OCI-LY3 (cell line): ENCODE results near the gene IVD.
A peak's percentile ranks its signal among the peaks of the same experiment; 100 is the strongest.

Experiments
- H2AFZ ChIP-seq: fragments of 200-600, 300-600 bp; shearing (Covaris generic); 2 replicates; pipeline ENCODE4 v1.6.0; 2014; ENCODE audit warnings: antibody characterized with exemption, low read depth, low read length
- H3K27ac ChIP-seq: fragments of 200-600, 300-600 bp; sonication (generic); 2 replicates; pipeline ENCODE4 v1.5.1; 2014; ENCODE audit warnings: mild to moderate bottlenecking, low read length, moderate library complexity, mixed read lengths
- H3K27me3 ChIP-seq: fragments of 200-600, 300-600 bp; sonication (generic); 2 replicates; pipeline ENCODE4 v1.6.1; 2014; ENCODE audit warnings: low read depth, low read length, mixed read lengths
- H3K36me3 ChIP-seq: fragments of 200-600, 300-600 bp; sonication (generic); replicated peaks from 2 replicates; pipeline ENCODE3; 2014; ENCODE audit warnings: low read depth, low read length, mixed read lengths
- H3K4me1 ChIP-seq: fragments of 300-600, 200-600 bp; sonication (generic); 2 replicates; pipeline ENCODE4 v1.6.1; 2014; ENCODE audit warnings: low read length, mixed read lengths
- H3K4me2 ChIP-seq: fragments of 200-600, 300-600 bp; sonication (generic); 2 replicates; pipeline ENCODE4 v1.6.1; 2014; ENCODE audit warnings: low read length, mixed read lengths
- H3K4me3 ChIP-seq: fragments of 300-600, 200-600 bp; sonication (generic); 2 replicates; pipeline ENCODE4 v1.5.1; 2014; ENCODE audit warnings: antibody characterized with exemption, mild to moderate bottlenecking, low read length, moderate library complexity
- H3K79me2 ChIP-seq: fragments of 300-600, 200-600 bp; shearing (Covaris generic); 2 replicates; pipeline ENCODE4 v1.6.1; 2014; ENCODE audit warnings: mild to moderate bottlenecking, low read length, mixed read lengths
- H3K9ac ChIP-seq: fragments of 300-600, 200-600 bp; shearing (Covaris generic); 2 replicates; pipeline ENCODE4 v1.6.0; 2014; ENCODE audit warnings: mild to moderate bottlenecking, low read length, moderate library complexity
- H3K9me3 ChIP-seq: fragments of 200-600, 300-600 bp; shearing (Covaris generic); 2 replicates; pipeline ENCODE4 v1.6.1; 2014; ENCODE audit warnings: low read length, mixed read lengths; ENCODE audit not compliant: insufficient read depth
- H4K20me1 ChIP-seq: fragments of 200-600, 300-600 bp; sonication (generic); 2 replicates; pipeline ENCODE4 v1.6.1; 2016; ENCODE audit warnings: low read length, mixed read lengths; ENCODE audit not compliant: insufficient read depth
- EZH2phosphoT487 ChIP-seq: fragments of 200-600 bp; shearing (Covaris generic); IDR thresholded peaks from 2 replicates; pipeline ENCODE4 v1.6.1; 2018; ENCODE audit warnings: antibody characterized with exemption, mixed run types, low read depth
- TF ChIP-seq, protein P1 (sequence below): fragments of 200-600, 300-600 bp; sonication (generic); IDR thresholded peaks from 2 replicates; pipeline ENCODE4 v1.5.1; 2014; ENCODE audit warnings: antibody characterized with exemption, low read length, low read depth

The IVD gene

DNA sequence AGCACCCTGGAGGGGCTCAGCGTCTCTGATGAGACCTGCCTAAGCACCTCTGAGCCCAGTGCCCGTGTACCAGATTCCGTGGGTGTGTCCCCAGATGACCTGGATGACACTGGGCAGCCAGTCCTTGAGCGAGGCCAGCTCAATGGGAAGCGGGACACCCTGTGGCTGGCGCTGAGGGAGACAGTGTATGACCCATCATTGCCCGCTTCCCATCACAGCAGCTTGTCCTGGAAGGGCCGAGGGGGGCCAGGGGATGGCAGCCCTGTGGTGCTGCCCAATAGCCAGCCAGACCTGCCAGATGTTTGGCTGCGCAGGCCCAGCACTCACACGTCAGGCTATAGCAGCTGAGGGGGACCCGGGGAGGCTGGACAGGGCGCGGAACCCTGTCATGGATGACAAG is 35.6 kb upstream of the IVD start:
- peaks cover 32% of the 10 kb centered on the region for H3K4me1 ChIP-seq
- no peak overlapping the region for H2AFZ ChIP-seq
- no peak overlapping the region for H3K4me2 ChIP-seq
- H3K27me3 ChIP-seq = peaks cover 10% of the 10 kb centered on the region; the same call in 1 of the 2 replicates
- no peaks in the 10 kb centered on the region for H4K20me1 ChIP-seq
- H3K9me3 ChIP-seq = no peaks in the 10 kb centered on the region
- H3K4me3 ChIP-seq = no peak overlapping the region
- H3K36me3 ChIP-seq = no peaks in the 10 kb centered on the region
- no peak for TF ChIP-seq EZH2phosphoT487
- TF ChIP-seq, protein P1, sequence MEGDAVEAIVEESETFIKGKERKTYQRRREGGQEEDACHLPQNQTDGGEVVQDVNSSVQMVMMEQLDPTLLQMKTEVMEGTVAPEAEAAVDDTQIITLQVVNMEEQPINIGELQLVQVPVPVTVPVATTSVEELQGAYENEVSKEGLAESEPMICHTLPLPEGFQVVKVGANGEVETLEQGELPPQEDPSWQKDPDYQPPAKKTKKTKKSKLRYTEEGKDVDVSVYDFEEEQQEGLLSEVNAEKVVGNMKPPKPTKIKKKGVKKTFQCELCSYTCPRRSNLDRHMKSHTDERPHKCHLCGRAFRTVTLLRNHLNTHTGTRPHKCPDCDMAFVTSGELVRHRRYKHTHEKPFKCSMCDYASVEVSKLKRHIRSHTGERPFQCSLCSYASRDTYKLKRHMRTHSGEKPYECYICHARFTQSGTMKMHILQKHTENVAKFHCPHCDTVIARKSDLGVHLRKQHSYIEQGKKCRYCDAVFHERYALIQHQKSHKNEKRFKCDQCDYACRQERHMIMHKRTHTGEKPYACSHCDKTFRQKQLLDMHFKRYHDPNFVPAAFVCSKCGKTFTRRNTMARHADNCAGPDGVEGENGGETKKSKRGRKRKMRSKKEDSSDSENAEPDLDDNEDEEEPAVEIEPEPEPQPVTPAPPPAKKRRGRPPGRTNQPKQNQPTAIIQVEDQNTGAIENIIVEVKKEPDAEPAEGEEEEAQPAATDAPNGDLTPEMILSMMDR = no peak
- H3K9ac ChIP-seq = no peak overlapping the region
- no peaks in the 10 kb centered on the region for H3K79me2 ChIP-seq
- H3K27ac ChIP-seq = no peak overlapping the region

- H4K20me1 ChIP-seq = no peaks in the 10 kb centered on the region
- no peak overlapping the region for H3K27ac ChIP-seq
- no peak overlapping the region for H3K4me3 ChIP-seq
- no peaks in the 10 kb centered on the region for H3K79me2 ChIP-seq
- H3K27me3 ChIP-seq = peaks cover 10% of the 10 kb centered on the region; the same call in 1 of the 2 replicates
- H3K4me1 ChIP-seq = peaks cover 20% of the 10 kb centered on the region
- H3K9me3 ChIP-seq = no peaks in the 10 kb centered on the region
- no peaks in the 10 kb centered on the region for H3K36me3 ChIP-seq
- no peak overlapping the region for H2AFZ ChIP-seq
- H3K4me2 ChIP-seq = peak overlapping the region; percentile 9; the same call in 1 of the 2 replicates
- no peak overlapping the region for H3K9ac ChIP-seq
- TF ChIP-seq EZH2phosphoT487 = no peak
- TF ChIP-seq, protein P1 = no peak
These were observed 32.6 kb upstream of the IVD start for GRCh38 chr15:40372981-40373380.

- Histone ChIP-seq H3K79me2 (no peaks in the 10 kb centered on the region), H3K36me3 (no peaks in the 10 kb centered on the region), H3K9me3 (no peaks in the 10 kb centered on the region), H3K27ac (no peak overlapping the region), H3K4me3 (no peak overlapping the region), H3K9ac (no peak overlapping the region), H3K27me3 (no peaks in the 10 kb centered on the region), H3K4me1 (peaks cover 12% of the 10 kb centered on the region), H3K4me2 (no peak overlapping the region), H4K20me1 (no peaks in the 10 kb centered on the region), H2AFZ (no peak overlapping the region)
- TF ChIP-seq, protein P1 = no peak
- TF ChIP-seq EZH2phosphoT487 = no peak
These were observed 28.0 kb upstream of the IVD start for GRCh38 chr15:40377606-40378005.

- Histone ChIP-seq H3K4me3 (no peak overlapping the region), H2AFZ (no peak overlapping the region), H4K20me1 (no peaks in the 10 kb centered on the region), H3K4me1 (peaks cover 8% of the 10 kb centered on the region; the same call in 1 of the 2 replicates), H3K79me2 (peaks cover 16% of the 10 kb centered on the region), H3K4me2 (no peak overlapping the region), H3K9ac (no peak overlapping the region), H3K27me3 (no peaks in the 10 kb centered on the region), H3K36me3 (peaks cover 5% of the 10 kb centered on the region), H3K9me3 (no peaks in the 10 kb centered on the region), H3K27ac (no peak overlapping the region)
- TF ChIP-seq EZH2phosphoT487 = no peak
- TF ChIP-seq, protein P1 = no peak
These were observed 26.2 kb upstream of the IVD start for GRCh38 chr15:40379374-40379773.
